Peyer's patch (tissue), 4 donors: Measurements from ENCODE around the gene SENP2.

Experiments
- POLR2A ChIP-seq, 2 donors: fragments of 450-650 bp; IDR thresholded peaks; one replicate each; pipeline ENCODE4 v1.5.1; 2017; ENCODE audit warnings: antibody characterized with exemption in 2 of 2, mild to moderate bottlenecking in 2 of 2, moderate library complexity in 2 of 2
- TF ChIP-seq, protein P1 (sequence below), 6 experiments: fragments of 450-650 bp in 4 of 6; fragments of 200-600 bp in 2 of 6; sonication (generic) in 1 of 6; IDR thresholded peaks; one replicate each; pipeline ENCODE4 v1.5.1; 2017 to 2019; ENCODE audit warnings: antibody characterized with exemption in 6 of 6, mild to moderate bottlenecking in 3 of 6, moderate library complexity in 1 of 6

DNA sequence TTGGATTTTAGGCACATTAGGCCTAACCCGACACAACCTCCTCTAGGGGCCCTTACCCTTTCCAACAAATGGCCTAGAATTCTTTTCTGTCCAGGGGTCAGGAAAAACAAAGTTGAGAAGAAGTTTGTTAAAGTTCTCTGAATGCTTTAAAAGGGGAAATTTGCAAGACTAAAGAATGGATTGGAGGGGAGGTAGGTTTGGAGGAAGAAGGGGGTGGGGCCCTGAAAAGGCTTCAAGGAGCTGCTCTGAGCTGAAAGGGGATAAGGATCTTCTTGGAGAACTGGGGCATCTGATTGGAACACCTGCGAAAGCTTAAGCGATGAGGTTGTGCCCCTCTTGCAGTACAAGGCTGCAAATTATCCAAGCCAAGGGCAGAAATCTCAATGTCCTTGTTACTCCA is 3.9 kb upstream of the SENP2 start:
- TF ChIP-seq POLR2A (IDR thresholded peaks at IDR 0.05), result no peak
- TF ChIP-seq, protein P1, sequence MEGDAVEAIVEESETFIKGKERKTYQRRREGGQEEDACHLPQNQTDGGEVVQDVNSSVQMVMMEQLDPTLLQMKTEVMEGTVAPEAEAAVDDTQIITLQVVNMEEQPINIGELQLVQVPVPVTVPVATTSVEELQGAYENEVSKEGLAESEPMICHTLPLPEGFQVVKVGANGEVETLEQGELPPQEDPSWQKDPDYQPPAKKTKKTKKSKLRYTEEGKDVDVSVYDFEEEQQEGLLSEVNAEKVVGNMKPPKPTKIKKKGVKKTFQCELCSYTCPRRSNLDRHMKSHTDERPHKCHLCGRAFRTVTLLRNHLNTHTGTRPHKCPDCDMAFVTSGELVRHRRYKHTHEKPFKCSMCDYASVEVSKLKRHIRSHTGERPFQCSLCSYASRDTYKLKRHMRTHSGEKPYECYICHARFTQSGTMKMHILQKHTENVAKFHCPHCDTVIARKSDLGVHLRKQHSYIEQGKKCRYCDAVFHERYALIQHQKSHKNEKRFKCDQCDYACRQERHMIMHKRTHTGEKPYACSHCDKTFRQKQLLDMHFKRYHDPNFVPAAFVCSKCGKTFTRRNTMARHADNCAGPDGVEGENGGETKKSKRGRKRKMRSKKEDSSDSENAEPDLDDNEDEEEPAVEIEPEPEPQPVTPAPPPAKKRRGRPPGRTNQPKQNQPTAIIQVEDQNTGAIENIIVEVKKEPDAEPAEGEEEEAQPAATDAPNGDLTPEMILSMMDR (IDR thresholded peaks at IDR 0.05), result no peak
